ENCODE results near the gene SRRM2.

- no peak for TF ChIP-seq CTCF (IDR thresholded peaks at IDR 0.05)
- no peak for TF ChIP-seq REST (IDR thresholded peaks at IDR 0.05; ENCODE audit: insufficient read depth in 1 of 2, low read depth in 2 of 2, low read length in 1 of 2)
These were observed 44.2 kb upstream of the SRRM2 start for GRCh38 chr16:2708290-2708639.

All from Panc1 (cell line).